ENCODE measurements around the gene CDC45.

DNA sequence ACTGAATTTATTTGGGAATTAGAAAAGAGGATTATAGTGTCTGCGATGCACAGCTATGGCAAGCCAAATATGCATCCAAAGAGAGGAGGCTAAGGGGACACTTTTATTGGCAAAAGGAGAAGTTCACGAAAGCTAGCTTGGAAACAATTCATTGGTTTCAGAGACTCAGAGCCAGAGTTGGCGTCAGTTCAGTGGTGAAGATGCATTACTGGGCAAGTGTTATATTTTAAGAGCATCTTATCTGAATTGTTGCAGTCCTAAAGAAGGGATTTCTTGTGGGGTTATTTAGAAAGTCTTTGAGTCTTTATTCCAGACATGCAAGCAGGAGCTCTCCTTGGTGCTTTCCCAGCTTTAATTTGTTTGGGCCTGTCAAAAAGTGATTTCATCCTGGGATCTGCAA, 29.5 kb downstream of the CDC45 start:
- TF ChIP-seq GATA2 (IDR thresholded peaks at IDR 0.05; ENCODE audit: low read depth, low read length) = no peak
- TF ChIP-seq GATA3 (IDR thresholded peaks at IDR 0.05; ENCODE audit: low read depth, low read length) = no peak

Data from SH-SY5Y (cell line).